Hypothalamus (tissue), 51 donors: Measurements from ENCODE around the gene CGB2.
"Not testable (repeated sequence)": the region's sequence is repeated elsewhere in the genome, so short reads cannot be mapped to it uniquely, and the experiment has no call there.

Experiments used
- DNase-seq, 51 donors: peaks; one replicate each; lab custom pipeline; 2025; lab: John Stamatoyannopoulos, UW

The CGB2 gene

DNA sequence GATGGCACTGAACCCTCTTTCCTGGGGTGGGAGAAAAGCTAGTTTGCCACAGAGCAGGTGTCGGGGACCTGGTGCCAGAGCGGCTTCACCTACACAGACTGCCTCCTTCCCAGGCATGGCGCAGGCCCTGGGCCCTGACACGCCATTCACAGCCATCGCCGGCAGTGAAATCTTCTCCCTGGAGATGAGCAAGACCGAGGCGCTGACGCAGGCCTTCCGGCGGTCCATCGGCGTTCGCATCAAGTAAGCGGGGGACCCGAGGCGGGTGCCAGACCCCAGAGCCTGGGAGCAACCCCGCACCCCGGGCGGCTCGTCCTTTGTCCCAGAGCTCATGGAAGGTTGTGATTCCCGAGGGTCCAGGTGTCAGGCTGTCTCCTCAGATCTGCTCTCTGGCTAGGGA, 24.8 kb upstream of the CGB2 start:
- no peak for DNase-seq

DNA sequence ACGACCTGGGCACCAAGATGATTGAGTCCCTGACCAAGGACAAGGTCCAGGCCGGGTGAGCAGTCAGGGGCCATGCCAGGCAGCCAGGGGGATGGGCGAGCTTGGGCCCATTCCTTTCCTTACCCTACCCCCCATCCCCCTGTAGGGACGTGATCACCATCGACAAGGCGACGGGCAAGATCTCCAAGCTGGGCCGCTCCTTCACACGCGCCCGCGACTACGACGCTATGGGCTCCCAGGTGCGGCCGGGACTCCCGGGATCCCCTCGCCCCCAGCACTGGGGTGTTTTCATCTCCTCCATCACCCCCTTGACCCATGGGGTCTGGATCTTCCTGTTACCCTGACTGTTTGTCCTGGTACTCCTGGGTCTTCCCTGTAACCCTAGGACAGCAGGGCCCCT, 21.9 kb upstream of the CGB2 start:
- DNase-seq, result no peak

- DNase-seq, result no peak
Observed at GRCh38 chr19:49010453-49010852, 21.2 kb upstream of the CGB2 start.

DNA sequence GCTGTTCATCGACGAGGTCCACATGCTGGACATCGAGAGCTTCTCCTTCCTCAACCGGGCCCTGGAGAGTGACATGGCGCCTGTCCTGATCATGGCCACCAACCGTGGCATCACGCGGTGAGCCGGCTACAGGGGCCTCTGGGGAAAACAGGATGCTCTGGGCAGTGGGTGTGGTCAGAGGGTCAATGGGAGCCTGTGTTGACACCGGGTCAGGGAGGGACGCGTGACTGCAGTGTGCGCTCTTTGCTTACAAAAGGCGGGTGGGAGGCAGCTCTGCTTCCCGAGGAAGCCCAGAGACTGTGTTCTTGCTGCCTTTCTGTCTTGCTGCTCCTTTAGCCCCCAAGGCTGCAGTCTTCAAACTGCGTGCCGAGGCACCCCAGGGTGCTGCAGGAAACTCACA, 20.5 kb upstream of the CGB2 start:
- DNase-seq, result no peak

- no peak for DNase-seq
Observed at GRCh38 chr19:49014123-49014869, 17.4 kb upstream of the CGB2 start.

DNA sequence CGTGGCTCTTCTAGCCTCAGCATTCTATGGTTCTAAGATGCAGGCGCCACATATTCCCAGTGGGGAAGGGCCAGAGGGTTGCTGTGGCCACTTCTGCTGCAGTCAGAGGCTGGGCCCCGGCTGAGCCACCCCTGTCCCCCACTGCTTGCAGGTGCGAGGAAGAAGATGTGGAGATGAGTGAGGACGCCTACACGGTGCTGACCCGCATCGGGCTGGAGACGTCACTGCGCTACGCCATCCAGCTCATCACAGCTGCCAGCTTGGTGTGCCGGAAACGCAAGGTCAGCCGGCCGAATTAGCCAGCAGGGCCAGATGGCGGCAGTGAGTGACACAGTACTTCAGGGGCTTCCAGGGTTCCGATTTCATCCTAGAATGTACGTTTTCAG, 16.8 kb upstream of the CGB2 start:
- DNase-seq, result no peak

DNA sequence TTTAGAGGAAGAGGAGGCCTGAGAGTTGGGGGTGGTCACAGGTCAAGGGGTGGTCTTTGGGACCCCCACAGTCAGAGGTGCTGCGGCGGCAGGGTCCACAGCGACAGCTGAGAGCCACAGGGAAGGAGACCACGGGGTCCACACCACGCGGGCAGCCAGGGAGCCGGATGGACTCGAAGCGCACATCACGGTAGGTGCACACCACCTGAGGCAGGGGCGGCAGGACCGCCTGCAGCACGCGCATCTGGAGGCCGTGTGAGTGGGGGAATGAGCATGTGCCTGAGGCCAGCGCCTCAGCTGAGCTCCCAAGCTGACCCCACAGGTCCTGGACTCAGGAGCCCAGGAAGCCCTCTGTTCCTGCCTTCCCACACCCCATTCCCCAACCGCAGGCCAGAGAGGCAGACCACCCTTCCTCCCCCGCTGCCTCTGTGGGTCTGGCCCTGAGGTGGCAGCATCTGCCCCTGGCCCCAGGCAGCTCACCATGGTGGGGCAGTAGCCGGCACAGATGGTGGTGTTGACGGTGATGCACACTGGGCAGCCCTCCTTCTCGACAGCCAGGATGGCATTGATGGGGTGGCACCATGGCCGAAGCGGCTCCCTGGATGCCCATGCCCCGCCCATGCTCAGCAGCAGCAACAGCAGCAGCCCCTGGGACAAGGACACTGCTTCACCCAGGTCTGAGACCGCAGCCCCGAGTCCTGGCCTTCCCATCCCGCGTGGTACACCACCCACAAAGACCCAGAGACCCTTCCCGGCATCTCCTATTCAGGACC, 15.4 kb upstream of the CGB2 start:
- no peak for DNase-seq

- DNase-seq, result no peak
Observed at GRCh38 chr19:49017041-49017665, 14.5 kb upstream of the CGB2 start, which contains the start of gene LHB. LHB (minus strand) TSS chr19:49017091; CDS start chr19:49017081, 10 bp downstream.

DNA sequence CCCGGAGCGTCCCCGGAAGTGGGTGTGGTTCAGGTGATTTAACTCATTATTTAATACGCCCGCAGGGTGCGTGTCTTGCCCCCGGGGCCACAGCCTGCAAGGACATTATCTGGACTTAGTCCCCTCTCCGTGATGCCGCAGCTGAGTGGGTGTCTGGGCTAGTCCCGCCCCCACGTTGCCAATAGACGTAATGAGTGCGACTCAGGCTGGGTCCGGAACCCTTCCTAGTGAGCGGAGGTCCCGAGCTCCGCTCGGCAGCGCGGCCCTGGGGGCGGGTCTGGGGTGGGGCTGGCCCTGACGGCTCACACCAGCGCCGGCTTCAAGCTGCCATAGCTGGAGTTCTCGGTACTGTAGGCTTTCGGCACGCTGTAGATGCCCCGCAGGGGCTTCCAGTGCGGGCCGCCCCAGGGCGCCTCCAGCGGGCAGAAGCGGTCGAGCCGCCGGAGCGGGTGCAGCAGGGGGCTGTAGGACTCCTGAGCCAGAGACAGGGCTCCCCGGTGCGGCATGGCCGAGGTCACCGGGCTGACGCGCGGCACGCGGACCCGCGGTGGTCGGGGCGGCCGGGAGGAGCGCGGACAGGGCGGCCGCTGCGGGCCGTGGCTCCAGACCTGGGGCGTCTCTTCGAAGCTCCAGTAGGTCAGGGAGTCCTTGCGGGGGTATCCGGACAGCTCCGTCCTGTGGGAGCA, 13.9 kb upstream of the CGB2 start:
- DNase-seq, result peak in 11 of 51 donors; percentile 5 to 45 (median 16)

DNA sequence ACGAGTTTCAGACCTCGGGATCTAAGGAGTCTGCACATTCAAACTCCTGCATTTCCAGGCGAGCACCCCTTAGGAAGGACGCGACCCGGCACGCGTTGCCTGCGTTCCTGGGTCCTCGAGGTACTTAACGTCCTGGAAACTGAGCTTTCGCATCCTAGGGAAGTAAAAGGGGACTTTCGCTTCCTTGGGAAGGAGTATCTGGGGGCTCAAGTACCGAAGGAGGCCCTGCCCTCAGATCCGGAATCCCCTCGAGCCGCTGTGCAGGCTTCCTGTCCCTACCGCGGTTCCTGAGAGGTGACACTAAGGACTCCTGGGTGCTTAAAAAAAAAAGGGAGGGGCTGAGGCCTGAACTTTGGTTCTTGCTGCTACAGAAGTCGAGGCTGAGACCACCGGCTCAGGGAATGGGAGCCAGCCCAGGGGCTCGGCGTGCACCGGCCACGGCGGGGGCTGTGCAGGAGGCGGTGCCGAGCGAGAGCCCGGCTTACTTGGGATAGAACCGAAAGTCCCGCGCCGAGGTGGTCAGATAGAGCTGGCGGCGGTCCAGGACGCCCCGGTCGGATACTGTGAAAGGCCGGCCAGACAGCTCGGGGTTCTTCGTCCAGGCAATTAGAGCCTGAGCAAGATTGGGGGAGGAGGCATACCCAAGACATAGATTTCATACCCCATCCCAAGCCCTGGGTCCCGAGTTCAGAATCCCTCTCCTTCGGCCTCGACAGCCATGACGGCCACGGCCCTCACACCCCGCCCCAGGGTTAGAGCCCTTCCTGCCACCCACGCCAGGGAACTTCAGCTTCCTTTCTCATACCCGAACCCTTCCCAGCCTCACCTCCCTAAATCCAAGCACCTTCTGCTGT, 13.1 kb upstream of the CGB2 start:
- DNase-seq, result peak in 1 of 51 donors; percentile 14

- DNase-seq, result peak in 6 of 51 donors; percentile 5 to 15 (median 9)
Observed at GRCh38 chr19:49019242-49019932, 12.3 kb upstream of the CGB2 start.

- DNase-seq, result no peak
Observed at GRCh38 chr19:49020342-49020741, 11.3 kb upstream of the CGB2 start.

DNA sequence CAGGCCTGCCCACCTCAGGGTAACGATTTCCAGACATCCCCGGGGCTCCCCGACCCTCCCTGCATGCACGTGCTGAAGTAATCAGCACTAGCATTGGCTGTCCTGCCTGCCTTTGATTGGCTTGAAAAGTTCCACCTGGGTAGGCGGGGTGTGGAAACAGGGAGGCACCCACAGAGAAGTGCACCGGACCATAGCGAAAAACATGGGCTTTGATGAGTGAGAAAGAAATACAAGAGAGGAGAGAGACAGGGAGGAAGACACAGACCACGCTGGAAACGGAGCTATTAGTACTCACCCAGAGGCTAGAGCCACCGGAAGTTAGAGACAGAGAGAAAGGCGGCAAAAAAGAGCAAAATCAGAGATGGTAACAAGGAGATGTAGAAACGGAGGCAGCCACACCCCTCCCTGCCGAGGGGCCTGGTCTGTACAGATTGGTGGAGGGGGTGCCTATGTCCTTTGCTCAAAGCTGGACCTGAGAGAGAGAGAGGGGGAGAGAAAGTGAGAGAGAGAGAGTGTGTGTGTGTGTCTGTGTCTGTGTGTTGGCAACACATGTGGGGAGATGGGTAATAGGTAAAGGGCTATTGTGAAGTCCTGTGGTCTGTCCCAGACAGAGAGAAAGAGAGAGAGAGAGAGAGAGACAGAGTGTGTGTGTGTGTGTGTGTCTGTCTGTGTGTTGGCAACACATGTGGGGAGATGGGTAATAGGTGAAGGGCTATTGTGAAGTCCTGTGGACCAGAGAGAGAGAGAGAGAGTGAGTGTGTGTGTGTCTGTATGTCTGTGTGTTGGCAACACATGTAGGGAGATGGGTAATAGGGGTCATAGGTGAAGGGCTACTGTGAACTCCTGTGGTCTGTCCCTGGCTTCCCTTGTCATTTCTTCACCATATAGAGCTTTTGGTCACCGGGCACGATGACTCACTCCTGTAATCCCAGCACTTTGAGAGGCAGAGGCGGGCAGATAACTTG, 10.5 kb upstream of the CGB2 start:
- DNase-seq, result no peak

GRCh38 chr19:49022116-49022515, 9.6 kb upstream of the CGB2 start:
- no peak for DNase-seq

DNA sequence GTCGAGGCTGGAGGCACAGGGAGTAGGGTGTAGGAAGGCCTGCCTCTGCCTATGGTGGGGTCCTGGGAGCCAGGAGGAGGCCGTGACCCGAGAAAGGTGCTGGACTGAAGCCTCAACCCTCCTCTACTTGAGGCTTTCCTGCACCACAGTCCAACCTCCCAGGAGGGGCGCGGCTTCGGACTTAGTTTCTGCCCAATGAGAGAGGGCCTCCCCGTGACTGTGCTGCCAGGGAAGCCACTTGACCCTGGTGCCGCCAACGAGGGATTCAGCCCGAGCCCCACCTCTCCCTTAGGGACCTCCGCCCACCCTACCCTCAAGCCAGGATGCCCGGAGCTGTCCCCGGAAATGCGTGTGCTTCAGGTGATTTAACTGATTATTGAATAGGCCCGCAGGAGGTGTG, 7.5 kb upstream of the CGB2 start, which contains the start of gene CGB3:
Gene CGB3 (minus strand): TSS at position 101 of the 400 bp plus-strand sequence. CDS start 362 bp downstream, outside the sequence.
- not testable (repeated sequence) for DNase-seq

DNA sequence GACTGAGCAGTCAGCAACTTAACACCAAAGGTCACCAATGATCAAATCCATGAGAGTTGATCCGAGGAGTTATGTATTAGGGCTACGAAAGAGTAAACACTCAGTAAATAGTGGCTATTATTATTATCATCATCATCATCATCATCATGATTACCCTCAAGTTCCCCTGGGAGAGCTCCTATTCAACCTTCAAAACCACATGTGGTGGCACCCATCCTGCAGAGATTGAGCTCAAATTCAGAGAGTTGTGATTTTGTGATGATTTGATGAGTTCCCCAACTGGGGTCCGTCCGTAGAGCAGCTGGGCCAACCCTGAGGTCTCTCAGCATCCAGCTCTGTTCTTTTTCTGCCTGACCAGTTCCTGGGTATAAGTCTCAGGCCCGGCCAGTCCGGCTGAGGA, 6.6 kb upstream of the CGB2 start:
- not testable (repeated sequence) for DNase-seq

GRCh38 chr19:49025599-49025998, 6.1 kb upstream of the CGB2 start:
- not testable (repeated sequence) for DNase-seq

DNA sequence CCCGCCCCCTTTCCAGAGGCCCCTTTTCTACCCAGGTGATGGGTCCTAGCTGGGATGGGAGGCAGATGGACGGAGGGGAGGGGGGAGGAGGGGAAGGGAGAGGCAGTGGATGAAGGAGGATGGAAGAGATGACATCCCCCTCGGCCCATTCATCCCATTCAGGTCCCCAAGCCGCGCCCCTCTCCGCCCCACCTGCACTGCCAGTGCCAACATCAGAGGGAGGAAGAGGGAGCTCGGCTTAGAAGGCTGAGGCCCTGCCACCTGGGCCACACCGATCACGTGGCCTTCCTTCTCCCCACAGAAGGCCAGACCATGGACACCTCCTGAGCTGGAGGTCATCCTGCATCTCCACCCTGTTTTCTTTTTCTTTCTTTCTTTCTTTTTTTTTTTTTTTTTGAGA, 3.0 kb upstream of the CGB2 start:
- not testable (repeated sequence) for DNase-seq
